A549 (cell line): ENCODE results near the gene CREB5. TPM values are rescaled to one million over a fixed set of nuclear protein-coding genes. Genes with fewer than 3 reads are reported as not detected.

Experiments
- ATAC-seq, 2 experiments: fragments of 200-7000 bp in 1 of 2; fragments of >200 bp in 1 of 2; cut with Nextera tagmentation in 1 of 2; cut with Tn5 transposase in 1 of 2; 3 replicates each; pipeline versions ENCODE4 v1.8.0 to v1.9.1; 2018 to 2020; ENCODE audit warnings: mild to moderate bottlenecking in 1 of 2, moderate library complexity in 1 of 2
- CTCF ChIA-PET: fragments of 300-600 bp; sonication (Branson Sonifier 250); formaldehyde crosslinking; extraction: SDS; loops from one replicate; lab custom pipeline; 2021; ENCODE audit warnings: antibody characterized with exemption, inconsistent platforms; lab: Yijun Ruan, JAX
- POLR2A ChIA-PET: fragments of 350-600 bp; formaldehyde crosslinking; extraction: SDS; loops from one replicate; lab custom pipeline; 2021; ENCODE audit warnings: antibody characterized with exemption, inconsistent platforms; lab: Yijun Ruan, JAX
- DNase-seq, 2 experiments: peaks; one replicate each; pipeline versions ENCODE4 v3.0.0 to v3.0.0-alpha.2; 2011 to 2016; ENCODE audit warnings: low read depth in 1 of 2, low spot score in 1 of 2
- FAIRE-seq: peaks from 2 replicates; lab custom pipeline; 2011; peaks lifted over from hg19 to GRCh38; lab: Jason Lieb, UNC
- H3K27ac ChIP-seq, 2 experiments: fragments of >200 bp; sonication (Bioruptor Twin); formaldehyde crosslinking; 3 replicates each; pipeline ENCODE4 v1.5.1; 2016 to 2017
- H3K4me1 ChIP-seq: fragments of >200 bp; sonication (Bioruptor Twin); formaldehyde crosslinking; 3 replicates; pipeline ENCODE4 v1.6.1; 2016
- H3K4me2 ChIP-seq: fragments of >200 bp; sonication (Bioruptor Twin); formaldehyde crosslinking; 3 replicates; pipeline ENCODE4 v1.6.1; 2016
- H3K4me3 ChIP-seq: fragments of >200 bp; sonication (Bioruptor Twin); formaldehyde crosslinking; 3 replicates; pipeline ENCODE4 v1.5.1; 2016
- H3K9me3 ChIP-seq: fragments of >200 bp; sonication (Bioruptor Twin); formaldehyde crosslinking; 3 replicates; pipeline ENCODE4 v1.6.1; 2016
- CHD2 ChIP-seq: fragments of 150-350 bp; IDR thresholded peaks from 2 replicates; pipeline ENCODE4 v1.6.1; 2014; ENCODE audit warnings: low read length; ENCODE audit not compliant: partially characterized antibody
- CHD4 ChIP-seq: fragments of 200-600 bp; sonication (generic); IDR thresholded peaks from 2 replicates; pipeline ENCODE4 v1.6.1; 2016; ENCODE audit warnings: antibody characterized with exemption, mild to moderate bottlenecking, borderline replicate concordance
- FOSB ChIP-seq: fragments of 250-450 bp; sonication (Bioruptor Pico); IDR thresholded peaks from 2 replicates; pipeline ENCODE4 v1.5.0; 2020; ENCODE audit warnings: mild to moderate bottlenecking, moderate library complexity
- HEYL ChIP-seq: fragments of 250-450 bp; sonication (Bioruptor Pico); IDR thresholded peaks from 2 replicates; pipeline ENCODE4 v1.8.0; 2021; ENCODE audit warnings: mild to moderate bottlenecking, moderate library complexity
- HOXA7 ChIP-seq: fragments of 250-450 bp; sonication (Bioruptor Pico); IDR thresholded peaks from 2 replicates; pipeline ENCODE4 v1.5.0; 2020; ENCODE audit warnings: mild to moderate bottlenecking, moderate library complexity
- JUNB ChIP-seq: fragments of >200 bp; sonication (Bioruptor Twin); formaldehyde crosslinking; IDR thresholded peaks from 2 replicates; pipeline ENCODE4 v1.6.1; 2016
- KDM1A ChIP-seq: fragments of 200-600 bp; sonication (generic); IDR thresholded peaks from 2 replicates; pipeline ENCODE4 v1.6.1; 2016; ENCODE audit warnings: low read depth, mild to moderate bottlenecking
- KDM5A ChIP-seq: fragments of 200-600 bp; sonication (generic); IDR thresholded peaks from 2 replicates; pipeline ENCODE4 v1.6.1; 2016; ENCODE audit warnings: antibody characterized with exemption, mild to moderate bottlenecking
- MAFK ChIP-seq: fragments of 450-650 bp; IDR thresholded peaks from 2 replicates; pipeline ENCODE4 v1.6.1; 2014; ENCODE audit not compliant: partially characterized antibody
- MYC ChIP-seq: IDR thresholded peaks from 2 replicates; pipeline ENCODE4 v1.6.1; 2012; ENCODE audit warnings: mild to moderate bottlenecking, inconsistent platforms, low read length, improper control_type of control experiment, borderline replicate concordance
- NFE2L2 ChIP-seq: fragments of 150-350 bp; conservative IDR thresholded peaks from 2 replicates; pipeline ENCODE4 v1.6.1; 2014; ENCODE audit warnings: low read length
- PHF8 ChIP-seq: fragments of 200-600 bp; sonication (generic); IDR thresholded peaks from 2 replicates; pipeline ENCODE4 v1.6.1; 2016; ENCODE audit warnings: low read depth, mild to moderate bottlenecking, antibody characterized with exemption, moderate library complexity, borderline replicate concordance
- POLR2AphosphoS2 ChIP-seq: conservative IDR thresholded peaks from 2 replicates; pipeline ENCODE4 v1.6.1; 2012; ENCODE audit warnings: low read length, improper control_type of control experiment, inconsistent platforms
- RARB ChIP-seq: fragments of 250-450 bp; sonication (Bioruptor Pico); IDR thresholded peaks from 2 replicates; pipeline ENCODE4 v1.8.0; 2021; ENCODE audit warnings: mild to moderate bottlenecking, moderate library complexity
- ZNF302 ChIP-seq: fragments of 250-450 bp; sonication (Bioruptor Pico); IDR thresholded peaks from 2 replicates; pipeline ENCODE4 v1.9.0; 2021; ENCODE audit warnings: inconsistent platforms, mild to moderate bottlenecking, moderate library complexity
- ZSCAN20 ChIP-seq: fragments of 250-450 bp; sonication (Bioruptor Pico); IDR thresholded peaks from 2 replicates; pipeline ENCODE4 v1.8.0; 2022; ENCODE audit warnings: mild to moderate bottlenecking, moderate library complexity
- WGBS: methylation state at CpG from one replicate; pipeline ENCODE4 v1.1.6; 2017; ENCODE audit errors: missing lambda C conversion rate; 5-methylcytosine and 5-hydroxymethylcytosine counted together
- polyA plus RNA-seq, 4 experiments: library from polyadenylated mRNA; depleted of rRNA in 3 of 4; stranded (reverse); fragments of >200 nt; fragmentation: RNase III in 1 of 4; extraction: RNeasy Plus Mini Kit Qiagen cat#74134 plus additional on column Dnase treatment in 1 of 4; gene quantifications; 2 replicates in 3 of 4; 3 replicates in 1 of 4; pipeline ENCODE4 v1.2.3, GENCODE V29; 2011 to 2017
- TF ChIP-seq, protein P1 (sequence below): IDR thresholded peaks from 2 replicates; pipeline ENCODE4 v1.6.1; 2012
- TF ChIP-seq, protein P2 (sequence below): fragments of >200 bp; sonication (Bioruptor Twin); formaldehyde crosslinking; IDR thresholded peaks from 3 replicates; pipeline ENCODE4 v1.6.1; 2016
- TF ChIP-seq, protein P3 (sequence below): IDR thresholded peaks from 2 replicates; pipeline ENCODE4 v1.6.1; 2012
- TF ChIP-seq, protein P4 (sequence below): fragments of 250-450 bp; sonication (Bioruptor Pico); IDR thresholded peaks from 2 replicates; pipeline ENCODE4 v1.5.0; 2020; ENCODE audit warnings: low read depth, mild to moderate bottlenecking, moderate library complexity

The CREB5 gene
- polyA plus RNA-seq, 2 of the 4 experiments (the other 2 are of a cell fraction) = 0.61 to 1.5 TPM

DNA sequence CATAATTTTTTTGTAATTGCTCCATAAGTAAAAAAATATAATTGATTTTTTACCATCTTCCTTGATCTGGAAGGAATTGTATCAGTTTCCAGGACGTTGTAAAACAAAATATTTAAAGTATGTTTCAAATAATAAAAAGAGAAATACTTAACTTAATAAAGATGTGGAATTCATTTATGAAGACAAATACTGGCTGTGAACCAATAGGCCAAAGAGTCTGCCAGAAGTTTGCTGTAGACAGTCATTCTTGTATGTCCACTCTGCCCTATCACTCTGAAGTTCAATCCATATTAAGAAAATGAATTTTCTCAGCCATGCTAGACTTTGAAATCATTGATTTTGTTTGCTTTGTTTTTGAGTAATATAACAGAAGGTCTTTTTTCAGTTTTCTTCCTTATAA lies 289.4 kb downstream of the CREB5 start:
- CTCF ChIA-PET = no interaction called here

DNA sequence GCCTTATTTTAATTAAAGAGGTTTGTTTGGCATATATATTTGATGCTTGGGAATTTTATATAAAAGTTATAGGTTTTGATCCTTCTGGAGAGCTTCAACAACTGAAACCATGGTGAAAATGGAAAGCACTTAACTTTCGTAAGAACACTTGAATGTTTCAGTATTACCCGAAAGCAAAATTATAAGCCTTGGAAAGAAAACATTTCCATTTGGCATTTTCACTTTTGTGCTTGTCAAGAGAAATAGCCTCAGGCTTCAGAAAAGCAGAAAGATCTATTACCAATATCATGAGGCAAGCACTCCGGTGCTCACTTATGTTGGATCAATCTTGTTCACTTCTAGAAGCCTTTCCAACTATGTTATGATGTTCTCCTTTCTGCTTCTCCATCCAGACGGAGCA lies 289.9 kb downstream of the CREB5 start:
- Histone ChIP-seq H3K4me3 (no peak overlapping the region), H3K4me1 (no peaks in the 10 kb centered on the region), H3K27ac (no peak overlapping the region), H3K4me2 (no peak overlapping the region), H3K9me3 (no peaks in the 10 kb centered on the region)
- 72% methylated on average over 4 of the region's 4 CpGs for WGBS
- ATAC-seq = no peak
- TF ChIP-seq, protein P1, sequence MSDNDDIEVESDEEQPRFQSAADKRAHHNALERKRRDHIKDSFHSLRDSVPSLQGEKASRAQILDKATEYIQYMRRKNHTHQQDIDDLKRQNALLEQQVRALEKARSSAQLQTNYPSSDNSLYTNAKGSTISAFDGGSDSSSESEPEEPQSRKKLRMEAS = no peak
- TF ChIP-seq ZNF302 = no peak
- TF ChIP-seq FOSB (CRISPR knock-in tag) = no peak
- TF ChIP-seq JUNB = no peak
- TF ChIP-seq NFE2L2 = no peak
- no peak for TF ChIP-seq RARB
- POLR2A ChIA-PET = no interaction called here
- no peak for DNase-seq
- CTCF ChIA-PET = no interaction called here
- FAIRE-seq = no peak

More for the DNA sequence above, 289.4 kb downstream of the CREB5 start:
- POLR2A ChIA-PET = no interaction called here
- no peak overlapping the region for H3K27ac ChIP-seq
- no peaks in the 10 kb centered on the region for H3K9me3 ChIP-seq
- H3K4me3 ChIP-seq = no peak overlapping the region
- H3K4me2 ChIP-seq = no peak overlapping the region
- TF ChIP-seq ZSCAN20 (no peak), POLR2AphosphoS2 (no peak), MYC (no peak), HEYL (CRISPR knock-in tag) (no peak)
- FAIRE-seq (no peak), DNase-seq (no peak), ATAC-seq (no peak)
- no peaks in the 10 kb centered on the region for H3K4me1 ChIP-seq
- 2% methylated on average over 1 of the region's 1 CpG for WGBS

DNA sequence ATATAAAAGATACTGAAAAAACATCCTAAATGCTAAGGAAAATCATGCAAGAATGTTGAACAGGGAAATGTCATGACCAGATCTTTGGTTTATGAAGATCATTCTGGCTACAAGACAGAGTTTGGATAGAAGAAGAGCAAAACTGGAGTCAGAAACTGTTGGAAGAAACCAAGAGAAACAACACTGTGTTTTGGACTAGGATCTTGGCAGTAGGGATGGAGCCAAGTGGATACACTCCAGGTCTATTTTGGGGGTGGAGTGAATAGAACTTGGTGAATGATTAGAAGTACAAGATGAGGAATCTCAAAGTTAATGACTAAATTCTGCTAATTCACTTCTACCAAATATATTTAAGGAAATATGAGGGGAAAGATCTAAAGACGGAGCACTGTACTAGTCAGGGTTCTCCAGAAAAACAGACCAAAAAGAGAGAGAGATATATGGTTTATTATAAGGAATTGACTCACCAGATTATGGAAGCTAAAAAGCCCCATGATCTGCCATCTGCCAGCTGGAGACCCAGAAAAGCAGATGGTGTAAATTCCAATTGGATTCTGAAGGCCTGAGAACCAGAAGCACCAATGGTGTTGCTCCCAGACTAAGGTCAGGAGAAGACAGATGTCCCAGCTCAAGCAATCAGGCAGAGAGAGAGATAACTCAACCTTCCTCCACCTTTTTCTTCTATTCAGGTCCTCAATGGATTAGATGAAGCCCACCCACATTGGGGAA lies 290.9 kb downstream of the CREB5 start:
- Histone ChIP-seq H3K9me3 (no peaks in the 10 kb centered on the region), H3K4me2 (no peak overlapping the region), H3K4me1 (no peaks in the 10 kb centered on the region), H3K27ac (no peak overlapping the region), H3K4me3 (no peak overlapping the region)
- ChIA-PET POLR2A (no interaction called here), CTCF (interaction anchor here (0.7 kb wide), 1 partner anchor 14 kb away, joined by 3 read pairs; no protein-coding TSS in a partner anchor)
- FAIRE-seq = no peak
- no peak for ATAC-seq
- TF ChIP-seq MAFK = no peak
- TF ChIP-seq NFE2L2 = no peak
- no peak for TF ChIP-seq HOXA7 (CRISPR knock-in tag)
- TF ChIP-seq PHF8 = no peak
- TF ChIP-seq KDM5A = no peak
- TF ChIP-seq, protein P2, sequence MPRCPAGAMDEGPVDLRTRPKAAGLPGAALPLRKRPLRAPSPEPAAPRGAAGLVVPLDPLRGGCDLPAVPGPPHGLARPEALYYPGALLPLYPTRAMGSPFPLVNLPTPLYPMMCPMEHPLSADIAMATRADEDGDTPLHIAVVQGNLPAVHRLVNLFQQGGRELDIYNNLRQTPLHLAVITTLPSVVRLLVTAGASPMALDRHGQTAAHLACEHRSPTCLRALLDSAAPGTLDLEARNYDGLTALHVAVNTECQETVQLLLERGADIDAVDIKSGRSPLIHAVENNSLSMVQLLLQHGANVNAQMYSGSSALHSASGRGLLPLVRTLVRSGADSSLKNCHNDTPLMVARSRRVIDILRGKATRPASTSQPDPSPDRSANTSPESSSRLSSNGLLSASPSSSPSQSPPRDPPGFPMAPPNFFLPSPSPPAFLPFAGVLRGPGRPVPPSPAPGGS = no peak
- no peak for TF ChIP-seq KDM1A
- TF ChIP-seq, protein P3, sequence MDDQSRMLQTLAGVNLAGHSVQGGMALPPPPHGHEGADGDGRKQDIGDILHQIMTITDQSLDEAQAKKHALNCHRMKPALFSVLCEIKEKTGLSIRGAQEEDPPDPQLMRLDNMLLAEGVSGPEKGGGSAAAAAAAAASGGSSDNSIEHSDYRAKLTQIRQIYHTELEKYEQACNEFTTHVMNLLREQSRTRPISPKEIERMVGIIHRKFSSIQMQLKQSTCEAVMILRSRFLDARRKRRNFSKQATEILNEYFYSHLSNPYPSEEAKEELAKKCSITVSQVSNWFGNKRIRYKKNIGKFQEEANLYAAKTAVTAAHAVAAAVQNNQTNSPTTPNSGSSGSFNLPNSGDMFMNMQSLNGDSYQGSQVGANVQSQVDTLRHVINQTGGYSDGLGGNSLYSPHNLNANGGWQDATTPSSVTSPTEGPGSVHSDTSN = no peak
- DNase-seq = no peak
- WGBS = 57% methylated on average over 1 of the region's 1 CpG

DNA sequence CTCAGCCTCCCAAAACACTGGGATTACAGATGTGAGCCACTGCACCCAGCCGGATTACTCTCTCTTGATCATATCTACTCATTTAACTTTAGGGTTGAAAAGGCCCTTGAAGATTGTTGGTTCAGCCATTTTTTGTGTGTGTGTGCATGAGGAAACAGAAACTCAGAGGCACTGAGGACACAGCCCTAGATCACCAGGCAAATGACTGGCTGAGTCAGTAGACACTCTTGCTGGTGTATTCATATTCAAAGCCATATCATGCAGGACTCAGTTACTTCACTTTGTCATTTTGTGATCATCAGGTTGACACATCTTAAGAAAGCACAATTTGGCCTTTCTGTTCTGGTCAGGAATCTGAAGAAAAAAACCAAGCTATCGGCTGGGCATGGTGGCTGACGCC lies 292.4 kb downstream of the CREB5 start:
- 78% methylated on average over 3 of the region's 3 CpGs for WGBS
- POLR2A ChIA-PET = no interaction called here
- CTCF ChIA-PET = no interaction called here

More for the DNA sequence above, 292.4 kb downstream of the CREB5 start:
- ATAC-seq (no peak), DNase-seq (no peak), FAIRE-seq (no peak)
- TF ChIP-seq CHD2 = no peak
- no peak for TF ChIP-seq CHD4
- TF ChIP-seq, protein P4, sequence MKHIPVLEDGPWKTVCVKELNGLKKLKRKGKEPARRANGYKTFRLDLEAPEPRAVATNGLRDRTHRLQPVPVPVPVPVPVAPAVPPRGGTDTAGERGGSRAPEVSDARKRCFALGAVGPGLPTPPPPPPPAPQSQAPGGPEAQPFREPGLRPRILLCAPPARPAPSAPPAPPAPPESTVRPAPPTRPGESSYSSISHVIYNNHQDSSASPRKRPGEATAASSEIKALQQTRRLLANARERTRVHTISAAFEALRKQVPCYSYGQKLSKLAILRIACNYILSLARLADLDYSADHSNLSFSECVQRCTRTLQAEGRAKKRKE (CRISPR knock-in tag) = no peak
- Histone ChIP-seq H3K4me1 (no peaks in the 10 kb centered on the region), H3K9me3 (no peaks in the 10 kb centered on the region), H3K4me2 (no peak overlapping the region), H3K27ac (no peak overlapping the region), H3K4me3 (no peak overlapping the region)
